GM20000 (cell line): Measurements from ENCODE around the gene EXOC2.
"Not testable (repeated sequence)": the region's sequence is repeated elsewhere in the genome, so short reads cannot be mapped to it uniquely, and the experiment has no call there.

Experiments used
- DNase-seq: peaks from one replicate; pipeline ENCODE4 v3.0.0; 2012; ENCODE audit warnings: low spot score
- TF ChIP-seq, protein P1 (sequence below): IDR thresholded peaks from 2 replicates; pipeline ENCODE4 v1.5.1; 2012; ENCODE audit warnings: mild to moderate bottlenecking, control low read depth; ENCODE audit errors: extremely low read depth, missing control alignments

Gene EXOC2

DNA sequence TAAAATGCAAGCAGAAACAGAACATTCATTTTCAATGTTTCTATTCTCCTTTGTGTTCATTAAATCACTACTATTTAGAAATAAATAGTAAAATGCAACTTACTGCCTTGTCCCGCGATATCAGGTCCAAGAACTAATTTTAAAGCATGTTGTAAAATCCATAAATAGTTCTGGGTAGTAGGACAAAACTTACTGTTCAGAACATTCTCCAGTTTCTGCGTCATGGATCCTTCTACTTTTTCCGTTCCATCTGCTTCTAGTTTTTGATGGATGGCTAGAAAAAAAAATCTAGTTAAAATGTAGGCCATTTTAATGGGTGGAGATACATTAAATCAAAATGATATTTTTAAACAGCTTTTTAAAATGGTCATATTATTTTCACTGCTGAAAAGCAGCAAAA, 83.0 kb downstream of the EXOC2 start:
- TF ChIP-seq, protein P1, sequence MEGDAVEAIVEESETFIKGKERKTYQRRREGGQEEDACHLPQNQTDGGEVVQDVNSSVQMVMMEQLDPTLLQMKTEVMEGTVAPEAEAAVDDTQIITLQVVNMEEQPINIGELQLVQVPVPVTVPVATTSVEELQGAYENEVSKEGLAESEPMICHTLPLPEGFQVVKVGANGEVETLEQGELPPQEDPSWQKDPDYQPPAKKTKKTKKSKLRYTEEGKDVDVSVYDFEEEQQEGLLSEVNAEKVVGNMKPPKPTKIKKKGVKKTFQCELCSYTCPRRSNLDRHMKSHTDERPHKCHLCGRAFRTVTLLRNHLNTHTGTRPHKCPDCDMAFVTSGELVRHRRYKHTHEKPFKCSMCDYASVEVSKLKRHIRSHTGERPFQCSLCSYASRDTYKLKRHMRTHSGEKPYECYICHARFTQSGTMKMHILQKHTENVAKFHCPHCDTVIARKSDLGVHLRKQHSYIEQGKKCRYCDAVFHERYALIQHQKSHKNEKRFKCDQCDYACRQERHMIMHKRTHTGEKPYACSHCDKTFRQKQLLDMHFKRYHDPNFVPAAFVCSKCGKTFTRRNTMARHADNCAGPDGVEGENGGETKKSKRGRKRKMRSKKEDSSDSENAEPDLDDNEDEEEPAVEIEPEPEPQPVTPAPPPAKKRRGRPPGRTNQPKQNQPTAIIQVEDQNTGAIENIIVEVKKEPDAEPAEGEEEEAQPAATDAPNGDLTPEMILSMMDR, result no peak
- no peak for DNase-seq

DNA sequence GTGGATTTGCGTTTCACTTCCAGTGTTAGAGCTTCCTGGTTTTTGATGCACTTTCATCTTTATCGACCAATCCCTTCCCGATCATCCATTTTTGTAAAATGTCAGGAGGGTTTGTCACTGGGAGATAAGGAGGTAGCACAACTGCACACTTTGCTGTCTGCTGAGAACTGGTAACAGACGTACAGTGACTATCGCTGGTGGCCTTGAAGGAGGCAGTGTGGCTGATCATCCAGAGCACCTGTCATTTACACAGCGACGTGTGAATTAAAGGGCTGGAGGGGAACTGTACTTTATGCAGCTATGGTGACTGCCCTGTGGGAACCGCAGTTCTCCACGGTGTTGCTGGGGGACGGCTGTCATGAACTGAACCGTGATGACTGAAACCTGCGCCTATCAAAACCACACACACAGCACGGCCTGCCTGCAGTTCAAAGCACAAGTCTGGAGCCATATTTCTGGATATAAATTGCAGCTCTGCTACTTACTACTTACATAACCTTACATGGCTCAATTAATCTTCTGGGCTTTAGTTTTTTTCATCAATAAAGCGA, 86.0 kb downstream of the EXOC2 start:
- DNase-seq, result no peak
- TF ChIP-seq, protein P1, result no peak

DNA sequence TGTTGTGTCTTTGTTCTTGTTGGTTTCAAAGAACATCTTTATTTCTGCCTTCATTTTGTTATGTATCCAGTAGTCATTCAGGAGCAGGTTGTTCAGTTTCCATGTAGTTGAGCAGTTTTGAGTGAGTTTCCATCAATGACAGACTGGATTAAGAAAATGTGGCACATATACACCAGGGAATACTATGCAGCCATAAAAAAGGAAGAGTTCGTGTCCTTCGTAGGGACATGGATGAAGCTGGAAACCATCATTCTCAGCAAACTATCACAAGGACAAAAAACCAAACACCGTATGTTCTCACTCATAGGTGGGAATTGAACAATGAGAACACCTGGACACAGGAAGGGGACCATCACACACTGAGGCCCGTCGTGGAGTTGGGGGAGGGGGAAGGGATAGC, 87.0 kb downstream of the EXOC2 start:
- not testable (repeated sequence) for DNase-seq

DNA sequence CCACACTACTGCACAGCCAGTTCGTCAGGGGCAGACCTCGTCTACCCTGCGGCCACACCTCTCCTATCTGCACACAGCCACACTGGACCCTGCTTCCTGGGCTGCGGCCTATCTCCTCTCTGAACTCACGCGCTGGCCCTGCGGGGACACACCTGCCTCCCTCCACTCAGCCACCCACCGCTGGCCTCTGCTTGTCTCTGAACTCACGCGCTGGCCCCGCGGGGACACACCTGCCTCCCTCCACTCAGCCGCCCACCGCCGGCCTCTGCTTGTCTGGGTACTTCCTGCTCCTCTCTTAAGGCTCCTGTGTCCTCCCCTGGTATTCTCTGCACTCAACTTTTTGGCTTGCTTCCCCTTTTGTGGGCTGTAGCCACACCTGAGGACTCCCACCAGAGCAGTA, 88.4 kb downstream of the EXOC2 start:
- TF ChIP-seq, protein P1, result no peak
- no peak for DNase-seq

DNA sequence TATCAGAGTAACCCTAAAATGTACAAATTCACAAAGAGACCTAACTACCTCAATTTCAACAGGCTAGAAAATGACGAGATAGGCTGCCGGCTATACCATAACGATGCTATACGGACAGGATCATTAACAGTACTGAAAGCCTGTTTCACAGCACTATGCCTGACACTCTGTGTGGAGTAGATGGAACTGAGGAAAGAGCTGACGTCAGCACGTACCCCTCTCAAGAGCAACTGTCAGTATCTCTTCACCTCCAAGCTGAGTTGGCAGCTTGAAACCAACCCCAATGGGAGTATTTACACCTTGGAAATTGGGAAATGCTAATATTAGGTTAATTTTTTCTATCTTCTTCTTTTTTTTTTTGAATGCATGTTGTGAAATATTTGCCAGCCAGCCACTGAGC, 89.7 kb downstream of the EXOC2 start:
- no peak for DNase-seq
- TF ChIP-seq, protein P1, result no peak

DNA sequence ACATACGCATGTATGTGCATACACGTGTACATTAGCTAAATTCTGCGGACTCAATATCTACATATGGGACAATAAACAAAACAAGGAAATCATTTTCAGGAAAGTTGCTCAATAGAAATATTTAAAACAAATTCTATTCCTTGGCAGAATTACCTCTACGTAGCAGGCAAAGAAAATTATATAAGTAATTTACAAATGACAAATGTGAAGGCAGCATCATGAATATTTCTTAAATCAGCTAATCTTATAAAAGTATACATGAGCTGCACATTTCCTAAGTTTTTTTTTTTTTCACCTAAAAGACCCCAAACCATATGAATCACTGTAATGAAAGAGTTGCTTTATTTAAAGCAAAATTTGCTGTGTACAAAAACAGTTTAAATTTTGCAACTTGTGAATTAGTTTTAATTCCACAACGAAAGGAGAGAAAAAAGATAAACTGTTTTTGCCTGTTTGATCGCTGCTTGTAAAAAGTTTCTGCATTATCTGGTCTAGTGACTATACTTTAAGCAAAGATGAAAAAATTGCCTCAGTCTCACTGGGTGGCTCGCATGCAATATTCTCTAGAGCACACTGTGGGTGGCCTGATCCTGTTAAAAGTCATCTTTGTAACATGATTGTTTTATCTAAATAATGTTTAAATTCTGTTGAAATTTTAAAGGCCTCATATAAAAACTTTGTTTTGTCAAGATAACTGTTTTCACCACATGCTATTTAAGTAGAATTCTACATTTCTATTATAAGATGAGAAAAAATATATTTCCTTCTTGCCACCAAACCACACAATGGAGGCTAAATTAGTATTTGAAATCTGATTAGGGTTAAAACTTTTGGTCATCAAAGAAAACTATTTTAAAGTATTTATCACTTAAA, 93.1 kb downstream of the EXOC2 start:
- TF ChIP-seq, protein P1, result no peak
- no peak for DNase-seq

DNA sequence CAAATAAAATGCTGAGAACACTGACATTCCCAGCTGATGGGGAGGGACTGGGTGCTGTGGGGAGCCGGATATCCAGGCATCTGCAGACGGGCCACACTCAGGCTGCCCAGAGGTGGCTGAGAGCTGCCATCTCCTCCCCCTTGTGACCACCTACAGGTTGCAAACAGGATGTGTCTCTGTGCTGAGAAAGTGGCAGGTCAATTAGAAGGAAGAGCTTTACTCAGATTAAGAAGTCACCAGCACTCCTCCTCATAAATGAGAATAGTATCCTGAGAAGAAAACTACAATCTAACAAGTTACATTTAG, 99.1 kb downstream of the EXOC2 start:
- TF ChIP-seq, protein P1, result no peak
- DNase-seq, result no peak

DNA sequence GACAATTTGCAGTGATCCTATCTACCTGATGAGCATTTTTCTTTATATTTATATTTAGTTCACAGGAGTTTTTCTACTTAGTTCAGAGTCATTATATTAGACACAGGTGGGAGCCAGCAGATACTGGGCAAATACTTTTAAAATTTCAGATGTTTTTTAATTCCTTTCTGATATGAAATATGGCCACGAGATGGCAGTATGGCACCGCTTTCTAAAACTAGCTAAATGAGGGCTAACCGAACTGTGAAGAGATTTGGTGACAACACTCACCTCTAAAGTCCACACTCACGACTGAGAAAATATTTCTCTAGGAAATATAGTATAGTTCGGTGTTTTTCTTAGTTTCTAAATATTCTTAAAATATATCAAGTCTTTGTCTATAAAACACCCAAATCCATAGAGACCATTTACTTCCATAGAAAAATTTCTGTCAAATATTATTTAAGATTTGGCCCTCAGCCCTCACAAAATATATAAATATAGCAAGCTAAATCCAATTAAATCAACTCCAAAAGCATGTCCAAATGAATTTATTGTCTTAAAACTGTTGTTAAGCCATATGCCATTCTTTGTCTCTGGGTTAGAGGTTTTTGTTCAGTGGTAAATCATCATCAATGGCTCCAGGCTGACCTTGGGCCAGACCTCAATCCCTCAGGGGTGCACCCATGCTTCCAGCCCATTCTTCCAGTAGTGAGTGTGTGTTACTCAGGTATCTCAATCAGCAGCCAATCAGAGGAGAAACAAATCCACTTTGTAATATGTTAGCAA, 99.6 kb downstream of the EXOC2 start:
- peak; percentile 70 for DNase-seq
- TF ChIP-seq, protein P1, result no peak
